Activated naive CD8-positive, alpha-beta T cell treated with anti-CD3 and anti-CD28 coated beads, Interleukin-2, amount 50 U/mL, for 16 hours (primary cell): ENCODE data around the gene PDIA2.

Source experiments
- DNase-seq: peaks from one replicate; pipeline ENCODE4 v3.0.0-alpha.2; 2020; ENCODE audit warnings: low read depth, low spot score

PDIA2 gene

DNA sequence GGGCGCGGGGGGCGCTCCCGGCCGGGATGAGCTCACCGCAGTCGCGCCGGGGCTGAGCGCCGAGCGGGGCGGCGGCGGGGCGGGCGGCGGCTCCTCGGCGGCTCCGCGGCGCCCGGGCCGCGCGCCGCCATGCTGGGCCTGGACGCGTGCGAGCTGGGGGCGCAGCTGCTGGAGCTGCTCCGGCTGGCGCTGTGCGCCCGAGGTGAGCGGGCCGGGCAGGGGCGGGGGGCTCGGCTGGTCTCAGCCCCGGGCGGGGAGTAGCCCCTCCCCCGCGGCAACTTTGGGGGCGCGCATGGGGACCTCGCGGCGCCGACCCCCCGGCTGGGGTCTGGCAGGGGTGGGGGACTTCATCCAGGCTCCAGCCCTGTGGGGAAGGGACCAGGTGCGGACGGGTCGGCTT is 2.4 kb upstream of the PDIA2 start, which contains the start of gene ARHGDIG:
Gene ARHGDIG, plus strand, starts transcription at position 40 of the 400 bp plus-strand sequence. Its CDS starts 90 bp downstream, at position 130.
- DNase-seq: no peak

GRCh38 chr16:280991-281659 is 1.8 kb upstream of the PDIA2 start:
- no peak for DNase-seq

GRCh38 chr16:281660-282255 is 1.2 kb upstream of the PDIA2 start:
- no peak for DNase-seq

DNA sequence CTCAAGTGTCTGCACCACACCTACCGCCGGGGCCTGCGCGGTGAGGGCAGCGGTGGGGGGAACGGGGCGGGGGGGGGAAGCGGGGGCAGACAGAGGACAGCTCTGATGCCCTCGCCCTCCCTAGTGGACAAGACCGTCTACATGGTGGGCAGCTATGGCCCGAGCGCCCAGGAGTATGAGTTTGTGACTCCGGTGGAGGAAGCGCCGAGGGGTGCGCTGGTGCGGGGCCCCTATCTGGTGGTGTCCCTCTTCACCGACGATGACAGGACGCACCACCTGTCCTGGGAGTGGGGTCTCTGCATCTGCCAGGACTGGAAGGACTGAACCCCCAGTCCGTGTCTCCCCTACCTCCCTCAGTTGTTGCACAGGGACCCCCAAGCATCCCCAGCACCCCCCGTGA is 473 bp upstream of the PDIA2 start:
- no peak for DNase-seq

DNA sequence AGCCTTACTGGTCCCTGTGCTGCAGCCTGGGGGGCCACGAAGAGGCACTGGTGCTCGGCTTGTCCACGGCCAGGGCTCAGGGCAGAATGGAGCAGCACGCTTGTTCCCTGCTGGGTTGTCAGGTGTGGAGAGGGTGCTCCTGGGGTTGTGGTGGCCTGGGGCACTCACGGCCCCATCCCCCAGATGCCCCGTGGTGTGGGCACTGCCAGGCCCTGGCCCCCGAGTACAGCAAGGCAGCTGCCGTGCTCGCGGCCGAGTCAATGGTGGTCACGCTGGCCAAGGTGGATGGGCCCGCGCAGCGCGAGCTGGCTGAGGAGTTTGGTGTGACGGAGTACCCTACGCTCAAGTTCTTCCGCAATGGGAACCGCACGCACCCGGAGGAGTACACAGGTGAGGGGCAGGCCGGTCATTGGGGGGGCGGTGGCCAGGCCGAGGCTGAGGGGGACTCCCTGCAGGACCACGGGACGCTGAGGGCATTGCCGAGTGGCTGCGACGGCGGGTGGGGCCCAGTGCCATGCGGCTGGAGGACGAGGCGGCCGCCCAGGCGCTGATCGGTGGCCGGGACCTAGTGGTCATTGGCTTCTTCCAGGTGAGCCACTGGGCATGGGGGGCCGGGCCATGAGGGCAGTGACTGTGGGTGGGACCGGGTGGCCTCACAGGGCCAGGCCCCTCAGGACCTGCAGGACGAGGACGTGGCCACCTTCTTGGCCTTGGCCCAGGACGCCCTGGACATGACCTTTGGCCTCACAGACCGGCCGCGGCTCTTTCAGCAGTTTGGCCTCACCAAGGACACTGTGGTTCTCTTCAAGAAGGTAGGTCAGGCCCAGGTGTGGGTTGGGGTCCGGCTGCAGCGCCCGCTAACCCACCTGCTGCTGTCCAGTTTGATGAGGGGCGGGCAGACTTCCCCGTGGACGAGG is 1.5 kb downstream of the PDIA2 start:
- DNase-seq: no peak

- no peak for DNase-seq
These were observed 2.4 kb downstream of the PDIA2 start for GRCh38 chr16:285146-286055.

DNA sequence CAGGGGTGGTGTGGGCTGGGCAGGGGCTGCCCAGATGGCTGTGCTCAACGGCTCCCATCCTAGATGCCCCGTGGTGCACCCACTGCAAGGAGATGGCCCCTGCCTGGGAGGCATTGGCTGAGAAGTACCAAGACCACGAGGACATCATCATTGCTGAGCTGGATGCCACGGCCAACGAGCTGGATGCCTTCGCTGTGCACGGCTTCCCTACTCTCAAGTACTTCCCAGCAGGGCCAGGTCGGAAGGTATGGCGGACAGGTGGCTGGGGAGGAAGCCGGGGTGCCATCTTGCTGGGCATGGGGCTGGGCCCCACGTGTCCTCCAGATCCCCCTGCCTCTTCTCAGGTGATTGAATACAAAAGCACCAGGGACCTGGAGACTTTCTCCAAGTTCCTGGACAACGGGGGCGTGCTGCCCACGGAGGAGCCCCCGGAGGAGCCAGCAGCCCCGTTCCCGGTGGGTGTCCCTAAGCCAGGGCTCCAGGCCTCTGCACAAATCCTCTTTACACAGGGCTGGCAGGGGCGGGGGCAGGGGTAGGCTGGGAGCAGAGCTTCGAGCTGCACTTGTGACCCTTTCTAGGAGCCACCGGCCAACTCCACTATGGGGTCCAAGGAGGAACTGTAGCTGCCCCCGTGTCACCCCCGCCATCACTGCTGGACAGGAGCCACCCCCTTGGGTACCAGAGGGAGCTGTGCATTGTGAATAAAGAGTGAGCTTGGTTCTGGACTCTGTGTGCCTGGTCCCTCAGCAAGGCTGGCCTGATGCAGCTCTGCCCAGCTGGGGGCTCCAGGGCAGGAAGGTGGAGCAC is 3.7 kb downstream of the PDIA2 start:
- DNase-seq: no peak

GRCh38 chr16:287298-287811 is 4.4 kb downstream of the PDIA2 start:
- DNase-seq: no peak

DNA sequence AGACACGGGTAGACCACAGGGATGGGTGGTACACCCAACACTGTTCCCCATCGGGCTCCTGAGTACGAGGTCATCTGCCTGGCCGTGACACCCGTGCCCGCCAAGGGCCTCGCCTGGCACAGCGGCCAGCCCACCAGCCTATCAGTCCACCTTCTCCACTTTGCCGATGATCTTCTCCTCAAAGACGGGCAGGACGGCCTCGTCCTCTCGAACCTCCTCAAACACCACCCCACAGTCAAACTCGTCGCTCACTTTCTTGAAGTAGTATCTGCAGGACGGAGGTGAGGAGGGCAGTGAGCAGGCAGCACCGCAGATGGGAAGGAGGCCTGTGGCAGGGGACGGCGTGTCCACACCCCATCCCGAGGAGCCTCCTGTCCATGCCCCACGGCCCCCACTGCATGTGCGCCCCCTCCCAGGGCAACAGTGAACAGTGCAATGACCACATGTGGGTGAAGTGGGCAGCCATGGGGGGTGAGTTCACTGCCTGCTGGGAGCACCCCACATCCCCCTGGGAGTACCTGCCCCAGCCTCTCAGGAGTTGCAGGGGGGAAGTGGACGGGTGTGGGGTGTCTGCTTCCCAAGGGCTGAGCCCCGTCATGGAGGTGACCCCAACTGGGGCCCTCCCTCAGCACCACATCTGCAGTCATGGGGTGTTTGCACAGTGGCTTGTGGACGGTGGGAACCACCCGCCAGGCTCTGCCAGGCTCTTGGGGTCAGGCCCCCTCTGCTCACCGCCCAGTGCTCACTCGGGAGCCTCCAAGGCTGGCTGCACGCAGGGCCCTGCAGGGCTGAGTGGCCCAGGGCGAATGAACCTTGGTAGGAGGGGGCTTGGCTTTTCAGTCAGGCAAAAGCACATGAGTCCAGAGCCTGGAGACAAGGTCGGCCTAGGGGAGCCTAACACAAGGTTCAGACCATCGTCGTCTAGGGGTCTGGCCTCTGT is 5.3 kb downstream of the PDIA2 start:
- no peak for DNase-seq

DNA sequence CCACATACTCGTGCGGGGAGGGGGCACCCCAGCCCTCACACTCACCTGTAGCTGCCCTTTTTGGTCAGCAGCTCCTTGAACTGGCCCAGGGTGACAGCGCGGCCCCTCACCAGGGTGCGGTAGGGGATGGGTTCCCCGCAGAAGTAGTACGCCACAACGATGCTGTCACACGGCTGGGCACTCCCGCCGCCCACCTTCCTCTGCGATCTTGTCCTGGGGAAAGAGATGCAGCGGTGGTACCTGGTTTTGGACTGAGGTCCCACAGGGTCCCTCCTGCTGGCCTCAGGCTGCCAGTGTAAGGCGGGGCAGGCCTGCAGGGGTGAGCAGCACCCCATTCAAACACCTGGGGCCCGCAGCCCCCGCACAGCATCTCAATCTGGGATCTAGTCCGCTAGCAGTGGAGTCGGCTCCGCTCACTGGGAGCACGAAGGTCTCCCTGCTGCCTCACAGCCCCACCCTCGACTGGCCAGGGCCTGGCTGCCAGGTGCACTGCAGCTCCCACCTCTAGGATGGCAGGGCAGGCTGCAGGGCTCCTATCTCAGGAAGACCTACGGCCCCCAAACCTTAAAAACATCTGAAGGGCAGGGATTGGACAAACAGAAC is 6.5 kb downstream of the PDIA2 start:
- DNase-seq: no peak

DNA sequence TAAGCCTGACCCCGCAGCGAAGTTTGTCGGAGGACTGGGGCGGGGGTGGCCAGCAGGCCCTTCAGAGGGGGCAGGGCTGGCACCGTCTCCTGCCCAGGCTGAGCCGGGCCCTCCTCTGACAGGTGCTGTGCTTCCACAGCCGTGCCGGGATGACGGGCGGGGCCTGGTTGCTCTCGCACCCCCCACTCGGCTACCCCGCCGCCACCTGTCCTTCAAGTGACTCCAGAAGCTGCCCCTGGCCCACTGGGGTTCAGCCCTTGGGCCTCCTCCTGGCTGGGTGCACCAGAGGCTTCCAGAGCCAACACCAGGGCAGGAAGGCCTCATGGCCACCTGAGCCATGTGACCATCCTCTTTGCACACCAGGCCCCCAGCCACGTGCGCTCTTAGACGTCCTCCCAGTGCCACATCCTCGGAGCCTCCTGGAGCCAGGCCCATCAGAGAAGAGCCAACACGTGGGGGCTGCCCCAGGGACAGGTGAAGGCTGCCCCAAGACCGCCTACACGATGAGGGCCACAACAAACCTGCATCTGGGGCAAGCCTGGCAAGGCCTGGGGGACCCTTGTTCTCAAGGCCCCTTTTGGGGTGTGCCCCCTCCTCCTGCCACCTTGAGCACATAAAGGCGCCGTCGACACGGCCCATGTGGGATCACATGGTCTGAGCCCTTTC is 7.2 kb downstream of the PDIA2 start:
- DNase-seq: no peak

DNA sequence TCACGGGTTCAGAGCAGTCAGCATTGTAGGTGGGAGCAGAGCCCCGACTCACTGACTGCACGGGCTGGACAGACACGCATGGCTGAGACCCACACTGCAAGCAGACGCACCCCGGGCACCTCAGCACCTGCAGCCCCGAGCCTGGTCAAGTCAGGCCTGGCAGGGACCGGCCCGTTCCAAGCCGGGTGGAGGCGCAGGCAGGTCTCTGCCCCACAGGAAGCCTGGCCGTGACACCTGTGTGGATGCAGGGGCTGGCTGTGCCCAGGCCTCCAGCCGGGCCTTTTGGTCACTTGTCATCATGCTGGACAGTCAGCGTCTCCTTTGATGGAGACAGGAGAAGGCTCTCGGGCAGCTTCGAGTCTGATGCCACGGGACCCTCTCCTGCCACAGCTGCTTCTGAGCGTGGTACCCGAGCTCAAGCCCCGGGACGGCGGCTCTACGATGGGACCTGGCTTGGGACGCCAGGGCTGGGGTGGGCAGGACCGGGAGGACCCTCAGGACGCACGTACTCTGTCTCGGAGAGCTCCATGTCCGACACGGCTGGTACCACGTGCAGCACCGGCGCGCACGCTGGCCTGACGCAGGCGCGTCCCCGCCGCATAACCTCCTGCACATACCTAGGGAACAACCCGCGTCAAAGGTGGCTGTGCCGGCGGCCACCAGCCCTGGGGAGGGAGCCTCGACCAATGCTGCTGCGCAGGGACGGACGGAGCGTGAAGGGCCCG is 7.9 kb downstream of the PDIA2 start:
- DNase-seq: no peak

GRCh38 chr16:291539-291938 is 8.6 kb downstream of the PDIA2 start:
- no peak for DNase-seq

DNA sequence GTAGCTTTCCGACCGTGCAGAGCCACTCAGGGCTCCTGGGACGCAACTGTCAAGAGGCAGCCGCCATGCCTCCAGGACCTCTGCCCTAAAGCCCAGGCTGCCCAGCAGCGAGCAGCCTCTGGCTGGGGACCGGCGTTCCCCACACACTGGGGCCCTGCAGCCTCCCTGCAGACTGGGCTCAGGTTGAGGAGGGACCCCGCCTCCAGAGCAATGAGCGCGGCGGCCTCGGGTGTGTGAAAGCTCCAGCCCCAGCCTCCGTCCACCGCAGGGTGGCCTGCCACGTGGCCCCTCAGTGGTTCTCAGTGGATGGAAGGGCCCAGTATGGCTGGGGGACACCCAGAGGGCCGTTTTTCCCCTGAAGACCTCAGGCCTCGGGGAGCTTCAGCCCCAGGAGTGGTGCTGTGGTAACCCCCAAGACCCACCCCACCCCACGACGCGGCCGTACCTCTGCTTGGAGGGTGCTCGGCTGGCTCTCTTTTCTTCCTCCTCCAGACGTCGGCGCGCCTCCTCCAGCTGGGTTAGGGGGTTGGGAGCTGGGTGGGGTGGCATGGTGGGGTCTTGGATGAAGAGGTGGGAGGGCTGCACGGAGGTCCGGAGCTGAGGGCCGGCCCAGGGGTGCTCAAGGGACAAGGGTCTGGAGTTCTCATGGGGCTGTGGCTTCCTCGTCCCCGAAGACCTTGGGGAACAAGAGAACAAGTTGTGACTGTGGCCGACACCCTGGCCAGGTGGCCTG is 10.2 kb downstream of the PDIA2 start:
- no peak for DNase-seq

DNA sequence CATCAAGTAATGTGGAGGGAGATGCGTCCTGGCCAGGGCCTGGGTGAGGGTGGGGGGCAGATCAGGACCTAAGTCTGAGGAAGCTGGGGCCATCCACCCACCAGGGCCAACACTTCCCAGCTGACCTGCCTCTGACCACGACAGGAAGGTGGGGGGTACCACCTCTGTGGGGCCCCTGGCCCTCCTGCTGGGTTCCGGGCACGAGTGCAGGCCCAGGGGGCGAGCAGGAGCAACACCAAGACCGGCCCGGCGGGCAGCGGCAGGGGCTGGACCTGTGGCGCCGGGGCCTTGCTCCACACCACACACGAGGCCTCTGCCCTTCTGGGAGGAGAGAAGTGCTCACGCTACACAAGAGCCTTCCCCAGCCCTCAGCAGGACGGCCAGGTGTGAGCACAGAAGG is 13.3 kb downstream of the PDIA2 start:
- DNase-seq: no peak

- no peak for DNase-seq
These were observed 14.0 kb downstream of the PDIA2 start for GRCh38 chr16:296806-297510.
